LNCAP (cell line): Measurements from ENCODE around the gene NRDE2.

Experiments
- TF ChIP-seq, protein P1 (sequence below): fragments of 450-650 bp; IDR thresholded peaks from 2 replicates; pipeline ENCODE4 v1.5.1; 2017; ENCODE audit warnings: mild to moderate bottlenecking

NRDE2 gene

DNA sequence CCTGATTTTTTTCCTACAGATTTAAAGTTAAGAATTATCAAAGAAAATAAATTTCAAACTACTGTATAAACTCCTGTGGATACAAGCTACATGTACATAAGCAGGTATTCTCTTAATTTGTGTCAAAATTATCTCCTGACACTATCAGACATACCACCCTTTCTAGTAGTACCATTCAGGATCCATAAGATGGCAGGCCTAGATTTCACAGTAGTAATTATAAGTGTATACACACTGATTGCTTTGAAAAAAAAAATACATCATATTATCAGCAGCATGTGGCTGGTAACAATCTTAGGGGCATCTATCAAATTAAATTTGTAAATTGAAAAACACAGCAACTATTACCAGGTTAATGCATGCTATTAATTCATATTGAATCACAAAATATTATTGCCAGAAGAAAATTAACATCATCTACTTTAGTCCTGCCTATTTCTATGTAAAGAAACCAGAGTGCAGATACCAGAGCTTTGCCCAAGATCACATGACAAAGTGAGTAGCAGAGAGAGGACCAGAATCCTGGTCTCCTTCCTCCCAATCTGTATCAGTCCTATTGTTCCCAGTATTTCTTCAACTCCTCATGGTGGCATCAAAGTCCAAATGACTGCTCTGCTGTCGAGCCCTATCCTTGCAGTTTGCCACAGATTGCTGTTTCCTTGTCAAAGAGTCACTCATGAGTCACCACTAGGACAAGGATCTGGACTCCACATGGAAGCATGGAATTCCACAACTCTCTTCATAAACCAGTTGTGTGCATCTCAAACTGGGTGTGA, 37.4 kb upstream of the NRDE2 start:
- TF ChIP-seq, protein P1, sequence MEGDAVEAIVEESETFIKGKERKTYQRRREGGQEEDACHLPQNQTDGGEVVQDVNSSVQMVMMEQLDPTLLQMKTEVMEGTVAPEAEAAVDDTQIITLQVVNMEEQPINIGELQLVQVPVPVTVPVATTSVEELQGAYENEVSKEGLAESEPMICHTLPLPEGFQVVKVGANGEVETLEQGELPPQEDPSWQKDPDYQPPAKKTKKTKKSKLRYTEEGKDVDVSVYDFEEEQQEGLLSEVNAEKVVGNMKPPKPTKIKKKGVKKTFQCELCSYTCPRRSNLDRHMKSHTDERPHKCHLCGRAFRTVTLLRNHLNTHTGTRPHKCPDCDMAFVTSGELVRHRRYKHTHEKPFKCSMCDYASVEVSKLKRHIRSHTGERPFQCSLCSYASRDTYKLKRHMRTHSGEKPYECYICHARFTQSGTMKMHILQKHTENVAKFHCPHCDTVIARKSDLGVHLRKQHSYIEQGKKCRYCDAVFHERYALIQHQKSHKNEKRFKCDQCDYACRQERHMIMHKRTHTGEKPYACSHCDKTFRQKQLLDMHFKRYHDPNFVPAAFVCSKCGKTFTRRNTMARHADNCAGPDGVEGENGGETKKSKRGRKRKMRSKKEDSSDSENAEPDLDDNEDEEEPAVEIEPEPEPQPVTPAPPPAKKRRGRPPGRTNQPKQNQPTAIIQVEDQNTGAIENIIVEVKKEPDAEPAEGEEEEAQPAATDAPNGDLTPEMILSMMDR, result no peak

DNA sequence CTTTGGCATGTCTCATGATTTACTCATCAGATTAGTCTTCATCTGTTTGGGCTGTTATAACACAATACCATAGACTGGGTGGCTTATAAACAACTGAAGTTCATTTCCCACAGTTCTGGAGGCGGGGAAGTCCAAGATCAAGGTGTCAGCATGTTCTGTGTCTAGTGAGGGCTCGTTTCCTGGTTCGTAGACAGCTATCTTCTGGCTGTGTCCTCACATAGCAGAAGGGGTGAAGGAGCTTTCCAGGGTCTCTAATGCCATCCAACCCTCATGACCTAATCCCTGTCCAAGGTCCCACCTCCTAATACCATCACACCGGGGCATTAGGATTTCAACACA, 30.8 kb upstream of the NRDE2 start:
- TF ChIP-seq, protein P1, result no peak

DNA sequence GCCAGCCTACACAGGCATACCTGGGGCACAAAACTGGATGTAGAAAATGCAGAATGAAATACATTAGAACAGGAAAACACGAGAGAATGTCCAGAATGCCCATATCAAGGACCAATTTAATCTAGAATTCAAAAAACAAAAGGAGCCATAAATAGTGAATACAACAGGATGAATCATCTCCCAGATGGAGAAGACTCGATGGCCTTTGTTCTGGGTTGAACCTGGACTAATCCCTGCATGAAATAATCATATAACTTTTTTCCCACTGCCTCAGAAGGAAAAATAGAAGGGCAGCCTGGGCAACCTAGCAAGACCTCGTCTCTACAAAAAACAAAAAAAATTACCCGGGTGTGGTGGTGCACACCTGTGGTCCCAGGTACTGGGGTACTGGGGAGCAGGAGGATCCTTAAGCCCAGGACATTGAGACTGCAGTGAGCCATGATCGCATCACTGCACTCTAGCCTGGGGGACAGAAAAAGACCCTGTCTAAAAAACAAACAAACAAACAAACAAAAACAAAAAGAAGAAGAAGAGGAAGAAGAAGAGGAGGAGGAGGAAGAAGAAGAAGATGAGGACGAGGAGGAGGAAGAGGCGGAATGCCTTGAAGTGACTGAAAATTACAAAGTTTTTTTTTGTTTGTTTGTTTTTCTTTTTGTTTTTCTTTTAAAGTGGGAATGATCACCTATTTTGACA, 30.3 kb upstream of the NRDE2 start:
- TF ChIP-seq, protein P1, result no peak

DNA sequence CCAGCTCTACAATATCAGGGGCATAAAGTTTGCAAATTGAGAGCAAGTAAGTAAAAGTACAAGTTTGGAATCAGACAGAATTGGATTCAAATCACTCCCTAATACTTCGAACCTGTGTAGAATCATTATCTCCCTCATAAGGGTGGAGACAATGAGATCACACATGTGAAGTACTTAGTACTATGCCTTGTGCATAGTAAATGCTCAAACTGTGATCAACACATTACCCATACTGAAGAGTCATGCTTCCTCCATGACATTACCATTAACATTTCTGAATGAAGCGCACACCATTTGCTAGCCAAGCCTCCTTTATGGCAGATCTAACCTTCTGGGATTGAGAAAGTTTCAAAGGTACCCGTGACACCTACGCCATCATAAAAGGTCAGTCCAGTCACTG, 26.6 kb upstream of the NRDE2 start:
- TF ChIP-seq, protein P1, result no peak

DNA sequence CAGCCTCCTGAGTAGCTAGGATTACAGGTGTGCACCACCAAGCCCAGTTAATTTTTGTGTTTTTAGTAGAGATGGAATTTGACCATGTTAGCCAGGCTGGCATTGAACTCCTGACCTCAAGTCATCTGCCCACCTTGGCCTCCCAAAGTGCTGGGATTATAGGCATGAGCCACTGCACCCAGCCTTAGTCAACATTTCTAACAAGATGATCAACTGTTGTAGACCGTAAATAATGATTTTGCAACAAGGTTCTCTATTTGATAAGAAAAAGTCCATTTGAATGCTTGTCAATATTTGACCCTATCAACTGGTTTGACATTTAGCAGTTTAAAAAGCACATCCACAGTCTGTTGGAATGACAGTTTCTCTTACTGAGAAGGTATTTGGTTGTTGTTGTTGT, 25.2 kb upstream of the NRDE2 start:
- TF ChIP-seq, protein P1, result no peak

DNA sequence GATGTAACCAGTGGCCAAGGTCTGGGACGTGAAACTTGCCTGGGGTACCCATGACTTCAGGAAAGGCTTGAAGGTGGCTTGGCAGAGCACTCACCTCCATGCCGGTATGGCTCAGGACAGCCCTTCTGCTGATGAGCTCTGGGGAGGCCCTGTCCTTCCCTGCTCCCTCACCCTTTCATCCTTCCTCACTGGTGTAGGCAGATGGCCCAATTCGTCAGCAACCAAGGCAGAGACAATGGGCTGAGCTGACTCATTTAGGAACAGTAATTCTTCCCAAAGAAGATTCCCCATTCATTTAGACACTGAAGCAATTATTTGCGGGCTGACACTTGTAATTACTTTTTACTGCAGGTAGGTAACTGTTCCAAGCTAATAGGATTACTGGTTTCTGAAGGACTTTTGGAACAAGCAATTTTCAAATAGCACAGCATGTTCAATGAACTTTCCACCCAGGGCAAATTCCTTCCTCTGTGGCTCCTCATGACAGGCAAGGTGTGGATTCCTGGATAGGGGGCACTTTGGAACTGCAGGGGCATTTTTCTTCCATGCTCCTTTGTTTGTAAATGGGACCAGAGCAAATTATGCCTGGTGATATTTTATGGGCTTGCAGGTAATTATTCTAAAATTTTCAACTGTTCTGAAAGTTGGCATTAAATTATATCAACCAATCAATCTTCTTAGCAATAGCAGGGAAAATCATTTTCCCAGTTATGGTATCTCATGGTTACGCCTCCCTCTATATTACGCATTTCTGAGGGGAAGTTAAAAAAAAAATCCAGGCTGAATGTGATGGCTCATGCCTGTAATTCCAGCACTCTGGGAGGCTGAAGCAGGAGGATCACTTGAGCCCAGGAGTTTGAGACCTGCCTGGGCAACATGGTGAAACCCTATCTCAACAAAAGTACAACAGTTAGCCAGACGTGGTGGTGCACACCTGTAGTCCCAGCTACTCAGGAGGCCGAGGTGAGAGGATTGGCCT, 24.1 kb upstream of the NRDE2 start:
- TF ChIP-seq, protein P1, result no peak

DNA sequence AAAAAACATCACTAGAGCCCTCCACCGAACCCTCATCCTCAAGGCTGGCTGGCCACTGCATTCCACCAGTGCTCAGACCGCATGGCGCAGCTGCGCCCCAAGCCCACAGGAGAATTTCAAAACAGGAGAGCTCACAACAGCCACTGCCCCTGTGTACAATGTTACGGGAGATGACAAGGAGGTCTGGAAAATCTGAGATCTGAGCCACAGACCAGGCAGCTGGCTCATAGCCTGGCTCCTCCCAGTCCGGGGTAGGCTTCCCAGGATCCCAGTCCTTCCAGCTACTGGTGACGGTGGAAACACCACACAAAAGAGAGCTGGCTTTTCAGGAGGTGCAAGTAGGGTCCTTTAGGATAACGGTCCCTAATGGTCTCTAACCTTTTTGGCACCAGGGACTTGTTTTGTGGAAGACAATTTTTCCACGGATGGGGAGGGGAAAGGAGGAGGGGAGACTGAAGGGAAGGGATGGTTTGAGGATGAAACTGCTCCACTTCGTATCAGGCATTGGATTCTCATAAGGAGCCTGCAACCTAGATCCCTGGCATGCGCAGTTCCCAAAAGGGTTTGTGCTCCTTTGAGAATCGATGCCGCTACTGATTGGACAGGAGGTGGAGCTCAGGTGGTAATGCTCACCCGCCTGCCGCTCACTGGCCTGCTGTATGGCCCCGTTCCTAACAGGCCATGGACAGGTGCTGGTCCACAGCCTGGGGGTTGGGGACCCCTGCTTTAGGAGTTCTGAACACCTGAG, 23.0 kb upstream of the NRDE2 start:
- TF ChIP-seq, protein P1, result no peak
